ENCODE measurements around the gene ENTPD3. TPM values are rescaled to one million over a fixed set of nuclear protein-coding genes. Genes with fewer than 3 reads are reported as not detected.

The ENTPD3 gene
- total RNA-seq, 1 donor, result 0.36 TPM

DNA sequence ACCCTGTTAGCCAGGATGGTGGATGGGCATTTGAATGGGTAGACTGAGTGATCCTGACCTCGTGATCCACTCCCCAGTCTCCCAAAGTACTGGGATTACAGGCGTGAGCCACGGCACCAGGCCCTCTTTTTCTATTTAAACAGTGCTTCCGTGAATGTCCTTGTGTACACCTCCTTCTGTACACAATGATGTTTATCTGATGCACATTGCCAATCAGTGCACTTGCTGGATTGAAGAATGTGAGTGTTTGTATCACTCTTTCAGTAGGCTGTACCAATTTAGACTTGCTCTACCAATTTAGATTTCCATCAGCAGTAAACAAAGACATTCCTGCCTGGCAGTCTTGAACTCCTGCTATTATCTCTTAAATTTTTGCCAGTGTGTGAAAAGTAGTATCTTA lies 81.0 kb downstream of the ENTPD3 start:
- Histone ChIP-seq H3K27me3 (ENCODE audit: insufficient read depth, low read length) (no peaks in the 10 kb centered on the region), H3K4me2 (ENCODE audit: insufficient read depth, low read length) (no peak overlapping the region), H3K4me1 (ENCODE audit: insufficient read depth, low read length) (no peaks in the 10 kb centered on the region), H2AFZ (ENCODE audit: low read length) (no peak overlapping the region), H3K79me2 (ENCODE audit: insufficient read depth, low read length) (no peaks in the 10 kb centered on the region), H3K4me3 (ENCODE audit: insufficient read depth, low read length) (no peak overlapping the region), H4K20me1 (ENCODE audit: insufficient read depth, low read length) (peaks cover 2% of the 10 kb centered on the region), H3K9me3 (ENCODE audit: low read depth, low read length) (no peaks in the 10 kb centered on the region), H3K27ac (ENCODE audit: low read depth, low read length) (no peak overlapping the region), H3K36me3 (ENCODE audit: insufficient read depth, low read length) (peaks cover 21% of the 10 kb centered on the region)
- TF ChIP-seq, protein P1, sequence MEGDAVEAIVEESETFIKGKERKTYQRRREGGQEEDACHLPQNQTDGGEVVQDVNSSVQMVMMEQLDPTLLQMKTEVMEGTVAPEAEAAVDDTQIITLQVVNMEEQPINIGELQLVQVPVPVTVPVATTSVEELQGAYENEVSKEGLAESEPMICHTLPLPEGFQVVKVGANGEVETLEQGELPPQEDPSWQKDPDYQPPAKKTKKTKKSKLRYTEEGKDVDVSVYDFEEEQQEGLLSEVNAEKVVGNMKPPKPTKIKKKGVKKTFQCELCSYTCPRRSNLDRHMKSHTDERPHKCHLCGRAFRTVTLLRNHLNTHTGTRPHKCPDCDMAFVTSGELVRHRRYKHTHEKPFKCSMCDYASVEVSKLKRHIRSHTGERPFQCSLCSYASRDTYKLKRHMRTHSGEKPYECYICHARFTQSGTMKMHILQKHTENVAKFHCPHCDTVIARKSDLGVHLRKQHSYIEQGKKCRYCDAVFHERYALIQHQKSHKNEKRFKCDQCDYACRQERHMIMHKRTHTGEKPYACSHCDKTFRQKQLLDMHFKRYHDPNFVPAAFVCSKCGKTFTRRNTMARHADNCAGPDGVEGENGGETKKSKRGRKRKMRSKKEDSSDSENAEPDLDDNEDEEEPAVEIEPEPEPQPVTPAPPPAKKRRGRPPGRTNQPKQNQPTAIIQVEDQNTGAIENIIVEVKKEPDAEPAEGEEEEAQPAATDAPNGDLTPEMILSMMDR (IDR thresholded peaks at IDR 0.05; ENCODE audit: extremely low read depth, low read depth, low read length), result no peak
- no peak for DNase-seq (ENCODE audit: insufficient read length, low spot score, missing footprints)

DNA sequence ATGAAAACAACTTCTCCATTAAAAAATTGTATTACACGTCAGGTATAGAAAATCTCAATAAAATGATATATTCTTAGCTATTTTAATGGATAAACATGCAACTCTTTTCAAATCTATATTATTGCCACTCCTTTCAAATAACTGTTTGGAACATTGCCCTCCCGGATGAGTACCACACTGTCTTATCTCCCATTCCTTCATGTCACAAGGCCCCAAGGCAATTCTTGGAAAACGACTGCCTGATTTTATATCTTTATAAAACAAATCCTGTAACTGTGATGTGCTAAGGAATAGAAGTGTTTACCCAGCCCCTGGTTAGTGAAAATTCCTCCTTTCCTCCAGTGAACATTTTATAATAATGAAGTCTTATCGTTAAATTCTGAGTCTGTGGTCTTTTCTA lies 83.7 kb downstream of the ENTPD3 start:
- Histone ChIP-seq H4K20me1 (ENCODE audit: insufficient read depth, low read length) (no peaks in the 10 kb centered on the region), H3K4me3 (ENCODE audit: insufficient read depth, low read length) (no peak overlapping the region), H3K4me1 (ENCODE audit: insufficient read depth, low read length) (no peaks in the 10 kb centered on the region), H3K79me2 (ENCODE audit: insufficient read depth, low read length) (no peaks in the 10 kb centered on the region), H3K4me2 (ENCODE audit: insufficient read depth, low read length) (no peak overlapping the region), H3K36me3 (ENCODE audit: insufficient read depth, low read length) (no peaks in the 10 kb centered on the region), H3K27me3 (ENCODE audit: insufficient read depth, low read length) (no peaks in the 10 kb centered on the region), H3K9me3 (ENCODE audit: low read depth, low read length) (no peaks in the 10 kb centered on the region), H3K27ac (ENCODE audit: low read depth, low read length) (no peak overlapping the region), H2AFZ (ENCODE audit: low read length) (no peak overlapping the region)
- TF ChIP-seq, protein P1 (IDR thresholded peaks at IDR 0.05; ENCODE audit: extremely low read depth, low read depth, low read length), result no peak
- DNase-seq (ENCODE audit: insufficient read length, low spot score, missing footprints), result no peak

DNA sequence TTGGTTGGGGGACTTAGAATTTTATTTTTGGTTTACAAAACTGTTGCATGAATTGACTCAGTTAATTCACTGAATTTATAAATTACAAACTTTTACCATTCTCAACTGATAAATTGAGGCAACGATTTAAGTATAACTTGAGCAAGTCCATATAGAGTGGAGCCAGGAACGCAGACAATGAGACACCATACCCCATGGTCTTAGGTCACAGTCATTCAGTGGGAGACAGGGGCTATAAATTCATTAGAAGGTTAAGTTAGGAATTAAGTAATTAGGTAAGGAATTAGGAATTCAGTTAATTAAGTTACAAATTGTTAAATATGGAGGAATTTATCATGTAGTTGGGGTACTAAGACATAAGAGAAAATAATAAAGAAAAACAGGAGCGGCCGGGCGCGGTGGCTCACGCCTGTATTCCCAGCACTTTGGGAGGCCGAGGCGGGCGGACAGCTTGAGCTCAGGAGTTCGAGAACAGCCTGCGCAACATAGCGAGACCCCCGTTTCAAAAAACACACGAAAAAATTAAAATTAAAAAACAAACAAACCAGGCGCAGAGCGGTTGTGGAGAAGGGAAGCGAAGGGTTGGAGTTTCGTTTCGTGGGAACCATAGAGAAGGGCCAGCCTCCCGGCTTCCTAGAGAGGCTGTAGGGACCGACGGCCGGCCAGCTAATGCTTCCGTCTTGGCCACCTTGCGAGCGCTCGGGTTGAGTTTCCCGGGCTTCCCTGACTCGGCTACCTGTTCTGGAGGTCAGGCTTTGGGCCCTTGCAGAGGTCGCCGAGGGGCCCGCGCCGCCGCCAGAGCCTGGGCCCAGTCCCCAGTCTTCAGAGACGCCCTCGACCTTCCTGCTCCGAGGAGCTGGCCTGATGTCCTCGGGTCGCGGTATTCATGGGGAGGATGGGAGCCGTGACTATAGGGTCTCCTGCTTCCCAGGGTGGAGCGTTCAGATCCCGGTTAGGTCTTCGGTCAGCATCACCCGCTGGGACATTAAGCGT lies 89.8 kb downstream of the ENTPD3 start, which contains the start of gene ZNF619:
ZNF619 (plus strand) TSS at position 645 of the 993 bp plus-strand sequence. CDS start 858 bp downstream, outside the sequence.
- Histone ChIP-seq H3K9me3 (ENCODE audit: low read depth, low read length) (no peaks in the 10 kb centered on the region), H3K27me3 (ENCODE audit: insufficient read depth, low read length) (no peaks in the 10 kb centered on the region), H4K20me1 (ENCODE audit: insufficient read depth, low read length) (no peaks in the 10 kb centered on the region), H2AFZ (ENCODE audit: low read length) (peak within 1 kb of the TSS; percentile 91), H3K4me1 (ENCODE audit: insufficient read depth, low read length) (peaks cover 7% of the 10 kb centered on the region), H3K79me2 (ENCODE audit: insufficient read depth, low read length) (peaks cover 3% of the 10 kb centered on the region), H3K4me3 (ENCODE audit: insufficient read depth, low read length) (peak within 1 kb of the TSS; percentile 97), H3K36me3 (ENCODE audit: insufficient read depth, low read length) (peaks cover under 1% of the 10 kb centered on the region), H3K4me2 (ENCODE audit: insufficient read depth, low read length) (peak within 1 kb of the TSS; percentile 85), H3K27ac (ENCODE audit: low read depth, low read length) (peak within 1 kb of the TSS; percentile 85)
- peak; percentile 92 for DNase-seq (ENCODE audit: insufficient read length, low spot score, missing footprints)
- TF ChIP-seq, protein P1 (IDR thresholded peaks at IDR 0.05; ENCODE audit: extremely low read depth, low read depth, low read length), result no peak

GRCh38 chr3:40477666-40478065 lies 90.7 kb downstream of the ENTPD3 start:
- H3K27ac ChIP-seq (ENCODE audit: low read depth, low read length), result peak overlapping the region; percentile 85
- no peaks in the 10 kb centered on the region for H4K20me1 ChIP-seq (ENCODE audit: insufficient read depth, low read length)
- H3K4me1 ChIP-seq (ENCODE audit: insufficient read depth, low read length), result peaks cover 7% of the 10 kb centered on the region
- peaks cover 3% of the 10 kb centered on the region for H3K79me2 ChIP-seq (ENCODE audit: insufficient read depth, low read length)
- no peaks in the 10 kb centered on the region for H3K27me3 ChIP-seq (ENCODE audit: insufficient read depth, low read length)
- peak; percentile 63 for DNase-seq (ENCODE audit: insufficient read length, low spot score, missing footprints)
- peak overlapping the region; percentile 85 for H3K4me2 ChIP-seq (ENCODE audit: insufficient read depth, low read length)
- H3K9me3 ChIP-seq (ENCODE audit: low read depth, low read length), result no peaks in the 10 kb centered on the region
- TF ChIP-seq, protein P1 (IDR thresholded peaks at IDR 0.05; ENCODE audit: extremely low read depth, low read depth, low read length), result no peak
- H3K36me3 ChIP-seq (ENCODE audit: insufficient read depth, low read length), result peaks cover 3% of the 10 kb centered on the region
- H3K4me3 ChIP-seq (ENCODE audit: insufficient read depth, low read length), result peak overlapping the region; percentile 97
- H2AFZ ChIP-seq (ENCODE audit: low read length), result peak overlapping the region; percentile 91

All from osteoblast (primary cell).